ENCODE measurements around the gene PACSIN3.

Gene PACSIN3

DNA sequence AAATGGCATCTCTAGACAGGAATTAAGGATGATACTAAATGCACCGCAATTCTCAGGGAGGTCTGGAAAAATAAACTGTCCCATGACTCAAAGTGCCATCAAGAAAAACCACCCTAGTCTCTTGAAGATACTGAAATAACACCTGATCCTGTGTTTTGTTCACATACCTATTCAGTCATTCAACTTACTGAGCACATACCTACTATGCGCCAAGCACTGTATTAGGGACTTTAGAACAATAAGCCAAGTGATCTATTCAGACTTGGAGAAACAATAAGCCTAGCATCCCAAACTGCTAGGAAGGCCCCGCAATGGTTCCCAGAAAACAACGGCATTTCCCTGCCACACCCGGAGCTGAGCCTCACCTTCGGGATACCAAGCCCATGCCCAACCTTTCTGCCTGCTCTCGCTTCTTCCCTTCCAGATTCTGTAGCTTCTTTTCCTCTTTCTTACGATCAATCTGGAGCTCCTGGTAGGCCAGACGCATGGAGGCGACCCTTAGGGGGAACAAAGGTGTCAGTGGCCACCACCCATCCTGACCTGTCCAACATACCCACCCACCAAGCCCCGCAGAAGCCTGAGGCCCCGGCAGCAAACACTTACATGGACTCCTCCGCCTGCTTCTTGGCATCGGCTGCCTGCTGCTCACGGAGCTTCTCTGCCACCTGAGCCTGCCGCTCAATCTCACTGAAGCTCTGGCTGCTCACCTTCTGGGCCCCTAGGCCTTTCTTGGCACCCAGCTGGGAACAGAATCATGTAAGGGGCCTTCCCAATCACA is 15.0 kb downstream of the PACSIN3 start:
- no peak for DNase-seq (ENCODE audit: extremely low spot score)
- TF ChIP-seq ARNT (IDR thresholded peaks at IDR 0.05) = no peak
- no peak for TF ChIP-seq HDGF (IDR thresholded peaks at IDR 0.05; ENCODE audit: borderline replicate concordance)
- no peak for TF ChIP-seq FOXM1 (IDR thresholded peaks at IDR 0.05; ENCODE audit: borderline replicate concordance)
- TF ChIP-seq ELF4 (IDR thresholded peaks at IDR 0.05) = no peak
- no peak for TF ChIP-seq NFRKB (IDR thresholded peaks at IDR 0.05)
- TF ChIP-seq, protein P1, sequence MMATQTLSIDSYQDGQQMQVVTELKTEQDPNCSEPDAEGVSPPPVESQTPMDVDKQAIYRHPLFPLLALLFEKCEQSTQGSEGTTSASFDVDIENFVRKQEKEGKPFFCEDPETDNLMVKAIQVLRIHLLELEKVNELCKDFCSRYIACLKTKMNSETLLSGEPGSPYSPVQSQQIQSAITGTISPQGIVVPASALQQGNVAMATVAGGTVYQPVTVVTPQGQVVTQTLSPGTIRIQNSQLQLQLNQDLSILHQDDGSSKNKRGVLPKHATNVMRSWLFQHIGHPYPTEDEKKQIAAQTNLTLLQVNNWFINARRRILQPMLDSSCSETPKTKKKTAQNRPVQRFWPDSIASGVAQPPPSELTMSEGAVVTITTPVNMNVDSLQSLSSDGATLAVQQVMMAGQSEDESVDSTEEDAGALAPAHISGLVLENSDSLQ (IDR thresholded peaks at IDR 0.05) = no peak
- no peak for TF ChIP-seq SUZ12 (IDR thresholded peaks at IDR 0.05)
- TF ChIP-seq LEF1 (IDR thresholded peaks at IDR 0.05; ENCODE audit: borderline replicate concordance) = no peak
- TF ChIP-seq TARDBP (IDR thresholded peaks at IDR 0.05) = no peak
- no peak for TF ChIP-seq ZNF384 (IDR thresholded peaks at IDR 0.05)
- no peak for TF ChIP-seq L3MBTL2 (conservative IDR thresholded peaks at IDR 0.05)
- TF ChIP-seq SP1 (IDR thresholded peaks at IDR 0.05) = no peak
- TF ChIP-seq FOXK2 (IDR thresholded peaks at IDR 0.05) = no peak
- no peak for TF ChIP-seq BHLHE40 (IDR thresholded peaks at IDR 0.05; ENCODE audit: borderline replicate concordance)
- TF ChIP-seq FOXA1 (IDR thresholded peaks at IDR 0.05) = no peak
- no peak for TF ChIP-seq CTBP1 (IDR thresholded peaks at IDR 0.05; ENCODE audit: borderline replicate concordance)
- ChIA-PET CTCF (interaction anchor here (1.2 kb wide), 1 partner anchor 18 kb away, joined by 3 read pairs; no protein-coding TSS in a partner anchor), POLR2A (interaction anchor here (0.9 to 1.2 kb wide), 2 partner anchors 78 to 184 kb away, joined by 3 to 7 read pairs; partner anchors contain the start of gene ACP2)

DNA sequence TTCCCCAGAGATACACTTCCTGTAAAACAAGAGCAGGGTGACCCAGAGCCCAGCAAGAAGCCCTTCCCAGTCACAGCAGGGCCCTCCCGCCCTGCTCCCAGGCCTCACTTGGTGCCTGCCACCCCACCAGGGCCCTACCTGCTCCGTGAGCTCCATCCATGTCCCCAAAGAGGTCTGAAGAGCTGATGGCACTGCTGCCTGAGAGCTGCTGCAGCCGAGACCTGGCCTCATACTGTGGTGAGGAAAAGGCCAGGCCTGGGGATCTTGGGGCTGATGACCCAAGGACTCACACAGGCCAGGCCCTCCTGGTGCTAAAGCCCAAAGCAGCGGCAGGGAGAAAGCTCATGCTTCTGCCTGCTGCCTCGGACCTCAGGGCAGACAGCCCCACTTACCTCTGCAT is 19.9 kb downstream of the PACSIN3 start:
- DNase-seq (ENCODE audit: extremely low spot score) = no peak
- ChIA-PET CTCF (interaction anchor here (1.6 kb wide), 1 partner anchor 189 kb away, joined by 4 read pairs; no protein-coding TSS in a partner anchor), POLR2A (no interaction called here)
- TF ChIP-seq FOXM1 (IDR thresholded peaks at IDR 0.05; ENCODE audit: borderline replicate concordance) (no peak), FOXA1 (IDR thresholded peaks at IDR 0.05) (no peak), FOXK2 (IDR thresholded peaks at IDR 0.05) (no peak), BHLHE40 (IDR thresholded peaks at IDR 0.05; ENCODE audit: borderline replicate concordance) (no peak), SUZ12 (IDR thresholded peaks at IDR 0.05) (no peak), ZNF384 (IDR thresholded peaks at IDR 0.05) (no peak), L3MBTL2 (conservative IDR thresholded peaks at IDR 0.05) (no peak), CTBP1 (IDR thresholded peaks at IDR 0.05; ENCODE audit: borderline replicate concordance) (no peak), NFRKB (IDR thresholded peaks at IDR 0.05) (no peak), SP1 (IDR thresholded peaks at IDR 0.05) (no peak), TARDBP (IDR thresholded peaks at IDR 0.05) (no peak), LEF1 (IDR thresholded peaks at IDR 0.05; ENCODE audit: borderline replicate concordance) (no peak), ELF4 (IDR thresholded peaks at IDR 0.05) (no peak), HDGF (IDR thresholded peaks at IDR 0.05; ENCODE audit: borderline replicate concordance) (no peak), ARNT (IDR thresholded peaks at IDR 0.05) (no peak)
- TF ChIP-seq, protein P1 (IDR thresholded peaks at IDR 0.05) = no peak

DNA sequence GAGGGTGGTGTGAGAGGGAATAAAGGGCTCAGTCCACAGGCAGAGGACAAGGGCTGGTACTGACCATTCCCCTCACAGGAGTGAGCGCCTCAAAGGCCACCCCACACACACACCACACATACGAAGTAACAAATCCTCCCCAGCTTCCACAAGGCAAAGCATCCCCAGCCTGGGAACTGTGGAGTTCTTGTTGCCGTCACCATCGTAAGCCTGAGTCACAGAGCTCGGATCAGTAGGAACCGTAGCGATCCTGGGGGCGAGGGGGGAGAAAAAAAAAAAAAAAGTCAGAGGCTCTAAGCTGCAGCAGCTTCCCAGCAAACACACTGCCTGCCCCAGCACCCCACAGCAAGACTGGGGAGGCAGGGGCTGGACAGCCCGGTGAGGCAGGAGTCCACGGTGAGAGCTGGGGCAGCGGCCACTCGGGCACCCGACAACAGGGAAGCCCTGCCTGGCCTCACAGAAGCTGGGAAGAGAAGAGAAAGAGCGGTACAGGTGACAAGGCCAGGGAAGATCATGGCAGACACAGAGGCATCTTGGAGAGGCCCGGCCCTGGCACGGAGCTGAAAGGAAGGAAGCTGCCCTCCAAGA is 20.9 kb downstream of the PACSIN3 start:
- ChIA-PET CTCF (interaction anchor here (0.7 kb wide), 1 partner anchor 12 kb away, joined by 3 read pairs; no protein-coding TSS in a partner anchor), POLR2A (no interaction called here)
- TF ChIP-seq FOXM1 (IDR thresholded peaks at IDR 0.05; ENCODE audit: borderline replicate concordance) = no peak
- no peak for TF ChIP-seq LEF1 (IDR thresholded peaks at IDR 0.05; ENCODE audit: borderline replicate concordance)
- TF ChIP-seq, protein P1 (IDR thresholded peaks at IDR 0.05) = no peak
- TF ChIP-seq ZNF384 (IDR thresholded peaks at IDR 0.05) = no peak
- TF ChIP-seq BHLHE40 (IDR thresholded peaks at IDR 0.05; ENCODE audit: borderline replicate concordance) = no peak
- no peak for TF ChIP-seq FOXK2 (IDR thresholded peaks at IDR 0.05)
- TF ChIP-seq ELF4 (IDR thresholded peaks at IDR 0.05) = no peak
- TF ChIP-seq SUZ12 (IDR thresholded peaks at IDR 0.05) = no peak
- TF ChIP-seq L3MBTL2 (conservative IDR thresholded peaks at IDR 0.05) = no peak
- no peak for TF ChIP-seq SP1 (IDR thresholded peaks at IDR 0.05)
- no peak for TF ChIP-seq FOXA1 (IDR thresholded peaks at IDR 0.05)
- TF ChIP-seq HDGF (IDR thresholded peaks at IDR 0.05; ENCODE audit: borderline replicate concordance) = no peak
- no peak for TF ChIP-seq NFRKB (IDR thresholded peaks at IDR 0.05)
- no peak for TF ChIP-seq CTBP1 (IDR thresholded peaks at IDR 0.05; ENCODE audit: borderline replicate concordance)
- DNase-seq (ENCODE audit: extremely low spot score) = no peak

DNA sequence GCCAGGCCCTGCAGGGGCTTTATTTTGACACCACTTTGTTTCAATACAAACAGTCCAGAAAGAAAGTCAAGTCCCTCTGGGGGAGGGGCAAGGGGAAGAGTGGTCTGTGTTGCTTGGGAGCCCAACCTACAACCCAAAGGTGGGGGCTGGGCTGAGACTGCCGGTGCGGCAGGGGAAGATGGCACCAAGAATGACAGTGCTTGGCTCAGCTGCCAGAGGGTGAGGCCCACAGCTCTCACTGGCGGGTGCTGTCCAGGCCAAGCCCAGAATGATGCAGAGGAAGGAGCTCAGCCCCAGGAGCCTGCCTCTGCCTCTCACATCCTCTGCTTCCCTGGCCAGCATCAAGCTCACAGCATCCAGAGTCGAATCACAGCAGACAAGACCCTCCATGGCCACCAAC is 21.9 kb downstream of the PACSIN3 start:
- ChIA-PET CTCF (no interaction called here), POLR2A (interaction anchor here (1.1 kb wide), 1 partner anchor 461 kb away, joined by 3 read pairs; no protein-coding TSS in a partner anchor)
- TF ChIP-seq SP1 (IDR thresholded peaks at IDR 0.05) (no peak), FOXA1 (IDR thresholded peaks at IDR 0.05) (no peak), LEF1 (IDR thresholded peaks at IDR 0.05; ENCODE audit: borderline replicate concordance) (no peak), FOXK2 (IDR thresholded peaks at IDR 0.05) (no peak), ARNT (IDR thresholded peaks at IDR 0.05) (no peak), TARDBP (IDR thresholded peaks at IDR 0.05) (no peak), CTBP1 (IDR thresholded peaks at IDR 0.05; ENCODE audit: borderline replicate concordance) (no peak), L3MBTL2 (conservative IDR thresholded peaks at IDR 0.05) (no peak), BHLHE40 (IDR thresholded peaks at IDR 0.05; ENCODE audit: borderline replicate concordance) (no peak), SUZ12 (IDR thresholded peaks at IDR 0.05) (no peak), ZNF384 (IDR thresholded peaks at IDR 0.05) (no peak), ELF4 (IDR thresholded peaks at IDR 0.05) (no peak), FOXM1 (IDR thresholded peaks at IDR 0.05; ENCODE audit: borderline replicate concordance) (no peak), NFRKB (IDR thresholded peaks at IDR 0.05) (no peak), HDGF (IDR thresholded peaks at IDR 0.05; ENCODE audit: borderline replicate concordance) (no peak)
- TF ChIP-seq, protein P1 (IDR thresholded peaks at IDR 0.05) = no peak
- no peak for DNase-seq (ENCODE audit: extremely low spot score)
